GM18868 (cell line): ENCODE measurements around the gene STAG1.
"Not testable (repeated sequence)": the region's sequence is repeated elsewhere in the genome, so short reads cannot be mapped to it uniquely, and the experiment has no call there.

Experiments used
- ATAC-seq: cut with Tn5 transposase; IDR thresholded peaks from one replicate; pipeline ENCODE4 v1.9.1; 2021; ENCODE audit warnings: mild to moderate bottlenecking, moderate library complexity; ENCODE audit not compliant: unreplicated experiment

STAG1 gene

GRCh38 chr3:136651581-136651980, 100.6 kb downstream of the STAG1 start:
- ATAC-seq, result no peak

GRCh38 chr3:136650461-136650860, 101.7 kb downstream of the STAG1 start:
- ATAC-seq, result no peak

- ATAC-seq, result peak; percentile 75
These were observed 106.3 kb downstream of the STAG1 start for GRCh38 chr3:136645915-136646314.

- ATAC-seq, result no peak
These were observed 108.0 kb downstream of the STAG1 start for GRCh38 chr3:136644212-136644611.

GRCh38 chr3:136643380-136643779, 108.8 kb downstream of the STAG1 start:
- ATAC-seq, result not testable (repeated sequence)

GRCh38 chr3:136642711-136643110, 109.5 kb downstream of the STAG1 start:
- ATAC-seq, result no peak

- ATAC-seq, result no peak
These were observed 113.1 kb downstream of the STAG1 start for GRCh38 chr3:136639069-136639468.

- ATAC-seq, result no peak
These were observed 115.0 kb downstream of the STAG1 start for GRCh38 chr3:136637176-136637575.

- ATAC-seq, result no peak
These were observed 117.4 kb downstream of the STAG1 start for GRCh38 chr3:136634821-136635220.

GRCh38 chr3:136632625-136633081, 119.5 kb downstream of the STAG1 start:
- no peak for ATAC-seq

GRCh38 chr3:136631424-136631823, 120.8 kb downstream of the STAG1 start:
- ATAC-seq, result no peak

GRCh38 chr3:136630915-136631314, 121.3 kb downstream of the STAG1 start:
- ATAC-seq, result no peak

- no peak for ATAC-seq
These were observed 125.7 kb downstream of the STAG1 start for GRCh38 chr3:136626493-136626892.

- no peak for ATAC-seq
These were observed 127.0 kb downstream of the STAG1 start for GRCh38 chr3:136624894-136625815.

- no peak for ATAC-seq
These were observed 127.8 kb downstream of the STAG1 start for GRCh38 chr3:136624371-136624770.

- no peak for ATAC-seq
These were observed 130.6 kb downstream of the STAG1 start for GRCh38 chr3:136621628-136622027.

- no peak for ATAC-seq
These were observed 131.7 kb downstream of the STAG1 start for GRCh38 chr3:136620436-136620835.

- not testable (repeated sequence) for ATAC-seq
These were observed 134.1 kb downstream of the STAG1 start for GRCh38 chr3:136617969-136618525.

GRCh38 chr3:136617198-136617597, 135.0 kb downstream of the STAG1 start:
- ATAC-seq, result no peak

- ATAC-seq, result no peak
These were observed 139.7 kb downstream of the STAG1 start for GRCh38 chr3:136612512-136612911.

GRCh38 chr3:136606990-136607389, 145.2 kb downstream of the STAG1 start:
- ATAC-seq, result no peak

GRCh38 chr3:136606216-136606615, 146.0 kb downstream of the STAG1 start:
- not testable (repeated sequence) for ATAC-seq
